ENCODE measurements around the gene C22orf31.
"Not testable (repeated sequence)": the region's sequence is repeated elsewhere in the genome, so short reads cannot be mapped to it uniquely, and the experiment has no call there.

Gene C22orf31

GRCh38 chr22:29061773-29062172 is at the start of gene C22orf31:
Gene C22orf31 (minus strand): TSS chr22:29061831. CDS start chr22:29061792, 39 bp downstream.
- DNase-seq (ENCODE audit: low read depth): no peak

- no peak for DNase-seq (ENCODE audit: low read depth)
Observed at GRCh38 chr22:29110946-29111345, 49.3 kb upstream of the C22orf31 start.

GRCh38 chr22:29109822-29110221 is 48.2 kb upstream of the C22orf31 start:
- no peak for DNase-seq (ENCODE audit: low read depth)

GRCh38 chr22:29108137-29108536 is 46.5 kb upstream of the C22orf31 start:
- no peak for DNase-seq (ENCODE audit: low read depth)

GRCh38 chr22:29106839-29107238 is 45.2 kb upstream of the C22orf31 start:
- DNase-seq (ENCODE audit: low read depth): no peak

- DNase-seq (ENCODE audit: low read depth): no peak
Observed at GRCh38 chr22:29105468-29105867, 43.8 kb upstream of the C22orf31 start.

GRCh38 chr22:29103121-29103520 is 41.5 kb upstream of the C22orf31 start:
- DNase-seq (ENCODE audit: low read depth): no peak

- DNase-seq (ENCODE audit: low read depth): no peak
Observed at GRCh38 chr22:29102300-29102699, 40.7 kb upstream of the C22orf31 start.

- DNase-seq (ENCODE audit: low read depth): no peak
Observed at GRCh38 chr22:29098296-29098695, 36.7 kb upstream of the C22orf31 start.

GRCh38 chr22:29096736-29097669 is 35.4 kb upstream of the C22orf31 start:
- no peak for DNase-seq (ENCODE audit: low read depth)

- no peak for DNase-seq (ENCODE audit: low read depth)
Observed at GRCh38 chr22:29095459-29095858, 33.8 kb upstream of the C22orf31 start.

- no peak for DNase-seq (ENCODE audit: low read depth)
Observed at GRCh38 chr22:29093501-29094300, 32.1 kb upstream of the C22orf31 start.

- no peak for DNase-seq (ENCODE audit: low read depth)
Observed at GRCh38 chr22:29093030-29093429, 31.4 kb upstream of the C22orf31 start.

- DNase-seq (ENCODE audit: low read depth): no peak
Observed at GRCh38 chr22:29092243-29092642, 30.6 kb upstream of the C22orf31 start.

GRCh38 chr22:29090039-29090438 is 28.4 kb upstream of the C22orf31 start:
- no peak for DNase-seq (ENCODE audit: low read depth)

GRCh38 chr22:29089507-29089906 is 27.9 kb upstream of the C22orf31 start:
- DNase-seq (ENCODE audit: low read depth): no peak

- DNase-seq (ENCODE audit: low read depth): no peak
Observed at GRCh38 chr22:29088809-29089208, 27.2 kb upstream of the C22orf31 start.

- DNase-seq (ENCODE audit: low read depth): no peak
Observed at GRCh38 chr22:29087012-29087411, 25.4 kb upstream of the C22orf31 start.

- DNase-seq (ENCODE audit: low read depth): no peak
Observed at GRCh38 chr22:29083933-29084591, 22.4 kb upstream of the C22orf31 start.

- not testable (repeated sequence) for DNase-seq (ENCODE audit: low read depth)
Observed at GRCh38 chr22:29083576-29083932, 21.9 kb upstream of the C22orf31 start.

- no peak for DNase-seq (ENCODE audit: low read depth)
Observed at GRCh38 chr22:29082826-29083545, 21.4 kb upstream of the C22orf31 start.
